Right ventricle myocardium inferior (tissue), 1 donor: ENCODE results near the gene MAGOH. TPM values are rescaled to one million over a fixed set of nuclear protein-coding genes. Genes with fewer than 3 reads are reported as not detected.
A peak's percentile ranks its signal among the peaks of the same experiment; 100 is the strongest.
"Not testable (repeated sequence)": the region's sequence is repeated elsewhere in the genome, so short reads cannot be mapped to it uniquely, and the experiment has no call there.

Source experiments
- ATAC-seq: fragments of 200-7000 bp; cut with Tn5 transposase; one replicate; pipeline ENCODE4 v1.9.1; 2020; ENCODE audit warnings: mild to moderate bottlenecking, moderate library complexity
- DNase-seq: peaks from one replicate; pipeline ENCODE4 v3.0.0; 2021; ENCODE audit errors: missing footprints
- intact Hi-C: fragments of 100-400 bp; cut with DNase I; formaldehyde crosslinking; loops from one replicate; pipeline ENCODE4 v1.11.0; 2022
- long read RNA-seq: library from polyadenylated mRNA; unstranded; transcript quantifications from one replicate; pipeline ENCODE4 v2.0.0, GENCODE V29; 2021
- total RNA-seq: library from RNA; stranded (reverse); fragmentation: NEBNext Ultra II Directional; extraction: Animal tissue kit (Norgen Biotek cat#: 25700); gene quantifications from one replicate; pipeline ENCODE4 v1.2.1, GENCODE V29; 2021
- donor health status: DM: no; HTN: yes; CAD: no; lungs with severe emphysema.

MAGOH gene
- total RNA-seq = 24.0 TPM
- long read RNA-seq, partial matches to known transcripts = 1 of 5 reads
- long read RNA-seq, other reads (novel, unspliced or antisense) = 1 of 5 reads

DNA sequence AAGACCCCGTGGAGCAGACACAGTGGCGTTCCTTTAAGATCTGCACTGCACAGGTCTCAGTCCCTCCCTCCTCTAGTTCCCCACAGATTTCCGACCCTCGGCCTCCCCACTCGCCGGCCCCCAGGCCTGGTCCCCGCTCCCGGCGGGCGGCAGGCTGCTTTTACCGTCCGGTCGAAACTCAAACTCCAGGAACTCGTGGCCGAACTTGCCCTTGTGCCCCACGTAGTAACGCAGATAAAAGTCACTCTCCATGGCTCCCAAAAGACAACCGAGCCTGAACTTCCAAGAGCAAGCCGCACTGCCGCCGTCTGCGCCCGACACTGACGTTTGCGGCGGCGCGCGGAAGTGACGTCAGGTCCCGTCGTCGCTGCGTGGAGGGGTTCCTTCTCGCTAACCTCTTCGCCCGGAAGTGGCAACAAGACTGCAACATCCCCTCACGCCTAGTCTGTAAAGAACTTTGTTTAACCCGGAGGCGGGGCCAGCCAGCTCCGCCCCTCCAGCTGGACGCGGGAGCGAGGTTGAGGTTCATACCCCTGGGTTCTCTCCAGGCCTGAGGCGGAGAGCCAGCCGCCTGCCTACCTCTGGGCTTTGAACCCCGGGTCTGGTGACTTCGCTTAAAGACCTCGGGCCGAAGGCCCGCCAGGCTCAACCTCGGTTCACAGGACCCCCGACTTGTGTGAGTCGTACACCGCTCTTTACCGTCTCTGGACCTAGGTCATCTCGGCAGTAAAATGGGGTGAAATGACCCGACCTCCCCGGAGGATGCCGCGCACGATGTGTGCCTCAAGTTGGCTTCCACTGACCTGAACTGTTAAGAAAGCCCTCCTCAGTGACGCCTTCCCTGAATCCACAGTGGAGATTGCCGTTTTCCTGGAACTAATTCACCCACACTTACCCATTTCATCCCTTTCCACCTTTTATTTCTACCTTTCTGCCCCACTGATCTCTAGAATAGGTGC lies at the start of gene MAGOH:
Gene MAGOH (minus strand): TSS at position 322 of the 959 bp plus-strand sequence. CDS start 70 bp downstream, at position 252.
- ATAC-seq (peak; percentile 98), DNase-seq (peak; percentile 95)
- intact Hi-C loops = no loop called here

- intact Hi-C loops = no loop called here
- no peak for DNase-seq
- ATAC-seq = no peak
Observed at GRCh38 chr1:53286955-53287354, 48.6 kb upstream of the MAGOH start.

DNA sequence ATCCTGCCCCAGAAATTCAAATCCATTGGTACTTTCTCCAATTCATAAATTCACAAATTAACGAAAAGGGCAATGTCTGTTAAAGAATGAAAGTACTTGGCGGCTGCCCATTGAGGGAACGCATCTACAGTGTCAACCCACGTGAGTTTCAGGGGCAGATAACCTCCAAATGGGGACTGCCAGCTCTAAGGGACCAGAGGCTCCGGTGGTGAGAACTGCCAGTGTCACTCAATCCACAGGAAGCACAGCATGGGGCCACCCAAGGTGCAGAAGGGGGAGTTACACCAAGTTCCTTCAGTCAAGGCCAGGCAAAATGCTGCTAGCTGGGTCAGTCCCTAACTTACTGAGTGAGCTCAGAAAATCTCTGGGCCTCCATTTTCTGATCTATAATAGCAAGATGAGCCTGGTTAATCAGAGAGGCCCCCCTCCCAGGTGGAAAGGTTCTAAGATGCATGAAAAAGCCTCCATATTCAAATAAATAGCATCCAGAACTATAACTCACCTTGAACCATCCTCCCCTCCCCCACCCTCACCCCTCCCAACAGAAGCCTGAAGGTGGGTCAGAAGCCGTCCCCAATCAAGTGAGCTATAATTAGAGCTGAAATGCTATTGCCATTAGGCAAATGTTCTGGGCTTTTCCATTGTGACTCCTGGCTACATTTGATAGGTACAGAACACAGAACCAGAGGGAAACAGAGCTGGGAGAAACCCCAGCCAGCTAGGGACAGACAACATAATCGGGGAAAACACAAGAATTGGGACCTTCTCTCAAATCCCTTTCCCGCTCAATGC lies 47.8 kb upstream of the MAGOH start:
- intact Hi-C loops = no loop called here
- no peak for ATAC-seq

DNA sequence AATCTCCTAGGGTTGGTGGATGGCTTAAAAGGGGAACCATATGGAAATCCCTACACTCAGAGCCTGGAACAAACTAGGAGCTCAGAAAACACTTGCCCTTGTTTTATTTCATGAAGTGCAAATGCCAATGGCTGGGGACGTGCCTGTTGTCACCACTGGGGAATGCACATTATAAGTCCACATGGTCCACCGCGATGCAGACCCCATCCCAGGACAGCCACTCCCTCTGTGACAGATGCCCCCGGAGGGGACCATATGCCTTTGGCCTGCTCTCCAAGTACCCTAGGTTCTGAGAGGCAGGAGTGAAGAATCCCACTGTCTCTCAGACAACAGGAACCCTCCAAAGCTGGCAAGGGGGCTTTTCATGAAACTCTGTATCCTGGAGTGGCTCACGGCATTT lies 47.2 kb upstream of the MAGOH start:
- ATAC-seq (no peak), DNase-seq (no peak)
- intact Hi-C loops = no loop called here

More for the DNA sequence above, 47.8 kb upstream of the MAGOH start:
- no peak for DNase-seq

GRCh38 chr1:53284224-53285020 lies 46.1 kb upstream of the MAGOH start:
- intact Hi-C loops = no loop called here

DNA sequence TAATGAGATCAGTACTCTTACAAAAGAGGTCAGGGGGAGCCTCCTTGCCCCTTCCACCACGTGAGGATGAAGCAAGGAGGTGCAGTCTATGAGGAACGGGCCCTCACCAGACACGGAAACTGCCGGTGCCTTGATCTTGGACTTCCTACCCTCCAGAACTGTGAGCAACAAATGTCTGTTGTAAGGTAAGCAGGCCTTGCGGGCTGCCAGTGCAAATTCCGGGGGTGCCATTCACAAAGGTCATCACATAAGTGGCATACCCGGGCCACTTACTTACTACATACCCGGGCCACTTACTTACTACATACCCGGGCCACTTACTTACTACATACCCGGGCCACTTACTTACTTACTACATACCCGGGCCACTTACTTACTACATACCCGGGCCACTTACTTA lies 44.8 kb upstream of the MAGOH start:
- intact Hi-C loops, DNase-seq, ATAC-seq: not testable (repeated sequence)

More at GRCh38 chr1:53284224-53285020, 46.1 kb upstream of the MAGOH start:
- ATAC-seq = no peak
- DNase-seq = no peak

- intact Hi-C loops = no loop called here
- ATAC-seq = no peak
Observed at GRCh38 chr1:53281133-53281532, 42.8 kb upstream of the MAGOH start.

DNA sequence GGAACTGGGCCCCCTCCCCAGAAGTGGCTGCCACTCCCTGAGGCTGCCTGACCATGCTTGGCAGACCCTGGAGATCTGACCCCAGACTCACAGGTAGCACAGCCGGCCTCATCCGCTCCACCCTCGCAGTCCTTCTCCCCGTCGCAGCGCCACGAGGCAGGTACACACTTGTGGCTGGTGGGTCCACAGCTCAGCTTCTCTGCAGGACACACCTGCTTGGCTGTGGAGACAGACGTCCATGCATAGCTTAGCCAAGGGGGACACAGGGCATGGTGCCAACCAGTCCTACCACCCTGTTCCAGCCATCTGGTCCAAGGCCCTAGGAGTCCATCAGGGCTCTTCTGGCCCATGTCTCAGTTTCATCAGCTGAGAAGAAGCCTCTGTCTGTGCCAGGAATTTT lies 42.2 kb upstream of the MAGOH start:
- ATAC-seq = no peak
- no peak for DNase-seq
- intact Hi-C loops = no loop called here

More at GRCh38 chr1:53281133-53281532, 42.8 kb upstream of the MAGOH start:
- DNase-seq = no peak

GRCh38 chr1:53279296-53280200 lies 41.2 kb upstream of the MAGOH start:
- no peak for ATAC-seq
- intact Hi-C loops = no loop called here
- no peak for DNase-seq

GRCh38 chr1:53278298-53278725 lies 40.0 kb upstream of the MAGOH start:
- no peak for DNase-seq
- no peak for ATAC-seq
- intact Hi-C loops = loop anchor here (1.0 kb wide), 1 partner anchor 115 kb away; no protein-coding TSS in a partner anchor

DNA sequence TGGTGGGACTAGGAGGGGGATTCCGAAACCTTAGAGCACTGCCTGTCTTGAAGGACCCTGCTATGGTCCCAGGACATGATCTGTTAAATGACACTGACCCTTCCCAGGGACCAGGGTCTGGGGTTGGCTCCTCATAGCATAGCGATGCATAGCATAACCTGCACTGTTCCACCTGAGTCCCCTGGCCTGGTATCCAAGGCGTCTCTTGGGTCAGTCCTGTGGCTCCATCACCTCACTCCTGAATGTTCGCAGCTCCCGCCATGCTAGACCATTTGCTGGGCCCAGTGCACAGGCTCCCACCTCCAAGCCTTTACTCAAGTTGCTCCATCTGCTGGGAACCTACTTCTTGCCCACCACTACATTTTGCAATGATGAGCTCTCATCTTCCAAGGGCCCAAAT lies 39.0 kb upstream of the MAGOH start:
- no peak for DNase-seq
- no peak for ATAC-seq
- intact Hi-C loops = no loop called here

DNA sequence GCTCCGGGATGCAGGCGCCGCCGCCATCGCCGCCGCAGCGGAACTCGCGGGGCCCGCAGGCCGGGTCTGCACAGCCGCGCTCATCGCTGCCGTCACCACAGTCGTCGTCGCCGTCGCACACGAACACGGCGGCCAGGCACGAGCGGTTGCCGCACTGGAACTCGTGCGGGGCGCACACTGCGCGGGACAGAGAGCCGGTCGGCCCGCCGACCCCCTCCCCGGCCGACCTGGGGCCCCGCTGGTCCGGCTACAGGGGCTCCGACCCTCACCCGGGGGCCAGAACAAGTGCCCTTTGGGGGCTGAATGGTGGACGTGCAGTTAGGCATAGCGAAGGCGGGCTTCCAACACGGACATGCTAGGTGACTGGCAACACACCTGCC lies 38.6 kb upstream of the MAGOH start:
- intact Hi-C loops = no loop called here

GRCh38 chr1:53276153-53276901 lies 38.0 kb upstream of the MAGOH start:
- DNase-seq (no peak), ATAC-seq (no peak)
- intact Hi-C loops = no loop called here

More for the DNA sequence above, 38.6 kb upstream of the MAGOH start:
- DNase-seq = no peak
- ATAC-seq = no peak

GRCh38 chr1:53275566-53275965 lies 37.2 kb upstream of the MAGOH start:
- no peak for DNase-seq
- no peak for ATAC-seq
- intact Hi-C loops = no loop called here

DNA sequence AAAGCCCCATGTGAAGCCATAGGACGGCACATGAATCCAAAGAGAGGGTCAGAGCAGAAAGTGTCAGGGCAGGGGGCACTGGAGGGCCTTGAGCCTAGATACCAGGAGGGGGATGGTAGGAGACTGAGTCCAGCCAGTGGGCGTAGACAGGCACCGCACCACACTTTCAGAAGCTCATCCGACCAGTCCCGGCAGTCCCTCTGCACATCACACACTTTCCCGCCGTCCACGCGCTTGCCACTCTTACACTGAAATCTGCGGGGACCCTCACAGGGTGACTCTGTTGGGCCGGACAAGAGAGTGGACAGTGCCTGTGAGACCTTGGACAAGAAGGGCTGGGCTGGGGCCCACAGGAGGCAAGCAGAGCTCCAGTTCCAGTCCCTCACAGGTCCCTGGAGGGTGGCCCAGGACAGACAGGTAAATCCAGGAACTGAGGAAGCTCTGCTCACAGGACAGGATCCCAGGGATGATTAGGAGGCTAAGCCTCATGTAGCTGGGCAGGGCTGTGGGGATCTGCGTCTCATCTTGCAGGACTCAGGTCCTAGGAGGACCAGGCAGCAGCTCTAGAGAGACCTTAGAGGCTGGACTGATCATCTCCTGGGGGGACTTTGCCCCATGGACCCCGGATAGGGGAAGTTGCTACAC lies 36.3 kb upstream of the MAGOH start:
- intact Hi-C loops = no loop called here

GRCh38 chr1:53274026-53274425 lies 35.7 kb upstream of the MAGOH start:
- intact Hi-C loops = no loop called here
- DNase-seq (no peak), ATAC-seq (no peak)

More for the DNA sequence above, 36.3 kb upstream of the MAGOH start:
- DNase-seq (no peak), ATAC-seq (no peak)
